ENCODE results near the gene RUFY3. TPM values are rescaled to one million over a fixed set of nuclear protein-coding genes. Genes with fewer than 3 reads are reported as not detected.

RUFY3 gene
- total and polyA plus RNA-seq, 9 of the 15 experiments (the other 6 are each of a cell fraction or from before 2014, with no cell fraction given) = 4.2 to 31.1 (median 21.5) TPM

DNA sequence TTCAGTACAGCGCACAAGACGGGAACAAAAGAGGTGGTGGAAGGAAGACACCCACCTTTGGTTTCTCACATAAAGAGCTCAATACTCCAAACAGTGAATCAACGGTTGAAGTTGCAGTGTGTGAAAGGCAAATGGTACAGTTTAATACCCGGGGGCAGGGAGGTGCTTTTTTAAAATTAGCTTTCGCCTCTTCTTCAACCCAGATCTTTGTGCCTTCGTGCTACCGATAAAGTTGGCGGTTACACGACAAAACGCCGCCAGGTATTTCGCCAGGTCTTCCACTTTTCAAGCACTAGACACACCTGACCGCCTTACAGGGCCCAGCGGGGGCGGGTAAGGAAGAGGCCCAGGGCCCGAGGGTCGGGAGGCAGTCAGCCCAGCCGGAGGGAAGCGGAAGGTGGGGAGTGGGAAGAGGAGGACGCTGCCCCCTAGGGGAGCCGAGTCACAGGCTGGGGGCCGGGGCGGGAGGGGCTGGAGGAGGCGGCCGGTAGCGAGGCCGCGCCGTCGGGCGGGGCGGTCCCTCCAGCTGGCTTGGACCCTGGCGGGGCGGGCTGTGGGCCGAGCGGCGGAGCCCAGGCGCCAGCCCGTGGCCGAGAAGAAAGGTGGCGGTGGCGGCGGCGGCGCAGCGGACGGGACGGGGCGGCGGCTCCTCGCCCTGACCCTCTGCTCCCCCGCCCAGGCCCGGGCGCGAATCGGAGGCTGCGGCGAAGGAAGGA lies 17.4 kb upstream of the RUFY3 start (continued):
- TF ChIP-seq, protein P1, sequence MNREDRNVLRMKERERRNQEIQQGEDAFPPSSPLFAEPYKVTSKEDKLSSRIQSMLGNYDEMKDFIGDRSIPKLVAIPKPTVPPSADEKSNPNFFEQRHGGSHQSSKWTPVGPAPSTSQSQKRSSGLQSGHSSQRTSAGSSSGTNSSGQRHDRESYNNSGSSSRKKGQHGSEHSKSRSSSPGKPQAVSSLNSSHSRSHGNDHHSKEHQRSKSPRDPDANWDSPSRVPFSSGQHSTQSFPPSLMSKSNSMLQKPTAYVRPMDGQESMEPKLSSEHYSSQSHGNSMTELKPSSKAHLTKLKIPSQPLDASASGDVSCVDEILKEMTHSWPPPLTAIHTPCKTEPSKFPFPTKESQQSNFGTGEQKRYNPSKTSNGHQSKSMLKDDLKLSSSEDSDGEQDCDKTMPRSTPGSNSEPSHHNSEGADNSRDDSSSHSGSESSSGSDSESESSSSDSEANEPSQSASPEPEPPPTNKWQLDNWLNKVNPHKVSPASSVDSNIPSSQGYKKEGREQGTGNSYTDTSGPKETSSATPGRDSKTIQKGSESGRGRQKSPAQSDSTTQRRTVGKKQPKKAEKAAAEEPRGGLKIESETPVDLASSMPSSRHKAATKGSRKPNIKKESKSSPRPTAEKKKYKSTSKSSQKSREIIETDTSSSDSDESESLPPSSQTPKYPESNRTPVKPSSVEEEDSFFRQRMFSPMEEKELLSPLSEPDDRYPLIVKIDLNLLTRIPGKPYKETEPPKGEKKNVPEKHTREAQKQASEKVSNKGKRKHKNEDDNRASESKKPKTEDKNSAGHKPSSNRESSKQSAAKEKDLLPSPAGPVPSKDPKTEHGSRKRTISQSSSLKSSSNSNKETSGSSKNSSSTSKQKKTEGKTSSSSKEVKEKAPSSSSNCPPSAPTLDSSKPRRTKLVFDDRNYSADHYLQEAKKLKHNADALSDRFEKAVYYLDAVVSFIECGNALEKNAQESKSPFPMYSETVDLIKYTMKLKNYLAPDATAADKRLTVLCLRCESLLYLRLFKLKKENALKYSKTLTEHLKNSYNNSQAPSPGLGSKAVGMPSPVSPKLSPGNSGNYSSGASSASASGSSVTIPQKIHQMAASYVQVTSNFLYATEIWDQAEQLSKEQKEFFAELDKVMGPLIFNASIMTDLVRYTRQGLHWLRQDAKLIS (CRISPR knock-in tag; IDR thresholded peaks at IDR 0.05) = no peak
- TF ChIP-seq, protein P2, sequence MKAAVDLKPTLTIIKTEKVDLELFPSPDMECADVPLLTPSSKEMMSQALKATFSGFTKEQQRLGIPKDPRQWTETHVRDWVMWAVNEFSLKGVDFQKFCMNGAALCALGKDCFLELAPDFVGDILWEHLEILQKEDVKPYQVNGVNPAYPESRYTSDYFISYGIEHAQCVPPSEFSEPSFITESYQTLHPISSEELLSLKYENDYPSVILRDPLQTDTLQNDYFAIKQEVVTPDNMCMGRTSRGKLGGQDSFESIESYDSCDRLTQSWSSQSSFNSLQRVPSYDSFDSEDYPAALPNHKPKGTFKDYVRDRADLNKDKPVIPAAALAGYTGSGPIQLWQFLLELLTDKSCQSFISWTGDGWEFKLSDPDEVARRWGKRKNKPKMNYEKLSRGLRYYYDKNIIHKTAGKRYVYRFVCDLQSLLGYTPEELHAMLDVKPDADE (conservative IDR thresholded peaks at IDR 0.05; ENCODE audit: control insufficient read depth, low read depth, low read length) = 0 out of 2 replicates have a peak, but pooled peaks have one; percentile 26
- TF ChIP-seq FOXA3 (CRISPR knock-in tag; conservative IDR thresholded peaks at IDR 0.05 in 1 of 2, IDR thresholded peaks at IDR 0.05 in 1 of 2) (no peak), SMAD4 (CRISPR knock-in tag; conservative IDR thresholded peaks at IDR 0.05) (peak; percentile 57), FOXJ3 (CRISPR knock-in tag; IDR thresholded peaks at IDR 0.05) (no peak), CCNT2 (IDR thresholded peaks at IDR 0.05; ENCODE audit: borderline replicate concordance, extremely low read depth, insufficient read length, low read depth, low read length) (peak; percentile 34), ZC3H4 (CRISPR knock-in tag; IDR thresholded peaks at IDR 0.05; ENCODE audit: borderline replicate concordance) (no peak), XRCC3 (IDR thresholded peaks at IDR 0.05) (no peak), TAF15 (IDR thresholded peaks at IDR 0.05; ENCODE audit: low read depth, low read length) (no peak), BRD4 (IDR thresholded peaks at IDR 0.05) (0 out of 2 replicates have a peak, but pooled peaks have one; percentile 22)
- TF ChIP-seq, protein P3, sequence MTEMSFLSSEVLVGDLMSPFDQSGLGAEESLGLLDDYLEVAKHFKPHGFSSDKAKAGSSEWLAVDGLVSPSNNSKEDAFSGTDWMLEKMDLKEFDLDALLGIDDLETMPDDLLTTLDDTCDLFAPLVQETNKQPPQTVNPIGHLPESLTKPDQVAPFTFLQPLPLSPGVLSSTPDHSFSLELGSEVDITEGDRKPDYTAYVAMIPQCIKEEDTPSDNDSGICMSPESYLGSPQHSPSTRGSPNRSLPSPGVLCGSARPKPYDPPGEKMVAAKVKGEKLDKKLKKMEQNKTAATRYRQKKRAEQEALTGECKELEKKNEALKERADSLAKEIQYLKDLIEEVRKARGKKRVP (CRISPR knock-in tag; IDR thresholded peaks at IDR 0.05) = no peak
- TF ChIP-seq, protein P4, sequence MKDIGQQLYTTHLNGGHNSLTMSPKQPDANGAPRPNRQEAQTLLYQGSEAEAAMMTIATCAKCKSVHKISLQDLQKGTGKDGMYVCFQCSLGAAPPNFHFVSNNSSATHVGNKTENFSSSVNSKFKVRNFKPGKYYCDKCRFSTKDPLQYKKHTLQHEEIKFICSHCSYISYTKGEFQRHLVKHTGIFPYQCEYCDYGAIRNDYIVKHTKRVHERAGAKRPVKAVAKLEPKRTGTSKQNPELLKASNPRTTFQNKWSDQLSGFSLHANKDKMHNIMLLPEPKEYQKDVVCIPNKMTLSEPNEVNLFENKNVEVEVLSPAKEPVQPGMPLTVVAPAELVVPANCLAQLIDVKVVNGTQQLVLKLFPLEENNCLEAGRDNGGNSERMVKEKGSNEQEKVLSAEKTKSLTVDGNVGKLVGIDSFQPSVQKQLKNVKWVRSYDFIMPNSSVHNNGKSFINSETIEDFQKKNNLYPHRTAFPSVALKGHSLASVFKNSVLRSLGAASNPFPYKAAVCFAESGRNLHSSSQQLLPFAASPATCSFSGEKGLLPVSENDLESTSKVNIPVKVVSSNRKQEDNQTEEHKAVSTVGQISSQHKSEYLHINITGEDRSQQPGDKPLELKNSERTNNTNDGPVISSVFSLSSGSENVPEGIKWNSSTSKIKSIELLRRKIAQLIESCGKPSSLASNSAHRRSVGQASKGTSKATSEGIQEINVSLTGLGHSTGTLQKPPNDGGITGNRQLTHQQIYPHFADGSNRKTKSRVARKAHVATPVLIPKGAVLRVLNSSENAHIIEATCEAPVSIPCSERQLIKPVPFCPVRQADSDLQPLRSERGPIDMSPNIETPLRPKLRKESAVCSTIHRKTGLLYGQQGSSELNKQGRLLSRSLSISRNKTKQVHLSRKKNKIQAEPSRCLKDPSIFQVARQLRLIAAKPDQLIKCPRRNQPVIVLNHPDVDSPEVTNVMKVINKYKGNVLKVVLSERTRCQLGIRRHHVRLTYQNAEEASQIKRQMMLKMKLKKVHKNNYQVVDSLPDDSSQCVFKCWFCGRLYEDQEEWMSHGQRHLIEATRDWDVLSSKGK (CRISPR knock-in tag; IDR thresholded peaks at IDR 0.05) = no peak
- TF ChIP-seq, protein P5, sequence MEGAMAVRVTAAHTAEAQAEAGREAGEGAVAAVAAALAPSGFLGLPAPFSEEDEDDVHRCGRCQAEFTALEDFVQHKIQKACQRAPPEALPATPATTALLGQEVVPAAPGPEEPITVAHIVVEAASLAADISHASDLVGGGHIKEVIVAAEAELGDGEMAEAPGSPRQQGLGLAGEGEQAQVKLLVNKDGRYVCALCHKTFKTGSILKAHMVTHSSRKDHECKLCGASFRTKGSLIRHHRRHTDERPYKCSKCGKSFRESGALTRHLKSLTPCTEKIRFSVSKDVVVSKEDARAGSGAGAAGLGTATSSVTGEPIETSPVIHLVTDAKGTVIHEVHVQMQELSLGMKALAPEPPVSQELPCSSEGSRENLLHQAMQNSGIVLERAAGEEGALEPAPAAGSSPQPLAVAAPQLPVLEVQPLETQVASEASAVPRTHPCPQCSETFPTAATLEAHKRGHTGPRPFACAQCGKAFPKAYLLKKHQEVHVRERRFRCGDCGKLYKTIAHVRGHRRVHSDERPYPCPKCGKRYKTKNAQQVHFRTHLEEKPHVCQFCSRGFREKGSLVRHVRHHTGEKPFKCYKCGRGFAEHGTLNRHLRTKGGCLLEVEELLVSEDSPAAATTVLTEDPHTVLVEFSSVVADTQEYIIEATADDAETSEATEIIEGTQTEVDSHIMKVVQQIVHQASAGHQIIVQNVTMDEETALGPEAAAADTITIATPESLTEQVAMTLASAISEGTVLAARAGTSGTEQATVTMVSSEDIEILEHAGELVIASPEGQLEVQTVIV (CRISPR knock-in tag; IDR thresholded peaks at IDR 0.05; ENCODE audit: borderline replicate concordance) = no peak

Data from K562 (cell line).